GM10248 (cell line): Measurements from ENCODE around the gene SDCCAG8.

ENCODE experiments used
- CTCF ChIA-PET: fragments of 300-600 bp; sonication (Branson Sonifier 250); formaldehyde crosslinking; extraction: SDS; loops from one replicate; lab custom pipeline; 2021; ENCODE audit warnings: antibody characterized with exemption; lab: Yijun Ruan, JAX
- POLR2A ChIA-PET: fragments of 350-650 bp; sonication (Branson Sonifier 250); formaldehyde crosslinking; extraction: SDS; loops from one replicate; lab custom pipeline; 2020; ENCODE audit warnings: antibody characterized with exemption; lab: Yijun Ruan, JAX
- DNase-seq: peaks from one replicate; pipeline ENCODE4 v3.0.0; 2012; ENCODE audit errors: extremely low spot score
- CTCF ChIP-seq: IDR thresholded peaks from 2 replicates; pipeline ENCODE4 v1.5.1; 2012; ENCODE audit warnings: mild to moderate bottlenecking, low read depth; ENCODE audit errors: extremely low read depth, missing control alignments, control extremely low read depth

Gene SDCCAG8

GRCh38 chr1:243416495-243416894 is 160.7 kb downstream of the SDCCAG8 start:
- DNase-seq: no peak
- ChIA-PET POLR2A (no interaction called here), CTCF (interaction anchor here (0.7 to 1.2 kb wide), 2 partner anchors 17 to 27 kb away, joined by 3 read pairs; no protein-coding TSS in a partner anchor)
- no peak for TF ChIP-seq CTCF

DNA sequence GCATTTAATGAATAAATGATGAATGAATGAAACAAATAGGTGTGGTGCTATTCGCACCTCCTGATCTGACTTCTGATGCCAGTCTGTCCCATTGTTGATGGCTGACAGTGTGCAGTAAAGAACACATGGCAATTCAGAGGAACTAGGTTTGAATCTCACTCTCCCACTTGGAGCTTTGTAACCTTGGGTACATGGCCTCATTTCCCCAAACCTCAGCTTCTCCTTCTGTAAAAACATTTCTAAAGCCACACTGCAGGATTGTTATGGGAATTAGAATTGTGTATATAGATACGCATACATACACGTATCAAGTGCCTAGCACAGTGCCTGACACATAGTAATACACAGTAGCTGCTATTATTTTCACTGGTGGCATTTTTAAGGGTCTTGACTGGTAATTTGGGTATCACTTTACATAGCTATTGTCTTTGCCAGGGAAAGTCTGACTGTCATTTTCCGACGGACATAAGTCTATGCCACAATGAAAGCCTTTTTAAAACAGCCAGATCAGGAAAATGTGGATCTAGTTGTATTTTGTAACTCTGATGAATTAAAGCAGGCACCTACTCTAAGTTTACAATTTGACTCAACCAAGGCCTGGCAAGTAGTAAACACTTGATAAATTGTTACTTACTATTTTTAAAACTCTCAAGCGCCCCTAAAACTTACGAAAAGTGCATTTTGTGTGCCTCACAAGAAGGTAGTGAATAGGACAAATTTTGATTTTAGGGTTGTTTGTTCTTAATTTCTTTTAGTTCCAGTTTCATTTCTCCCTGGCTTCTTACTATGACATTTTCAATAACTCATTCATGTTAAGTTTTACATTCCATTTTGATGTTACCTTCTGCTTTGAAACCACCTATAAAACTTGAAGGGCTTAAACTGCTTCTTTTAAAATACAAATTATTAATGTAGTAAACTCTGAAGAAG is 164.4 kb downstream of the SDCCAG8 start:
- TF ChIP-seq CTCF: no peak
- no peak for DNase-seq
- POLR2A ChIA-PET: no interaction called here
- CTCF ChIA-PET: interaction anchor here (1.0 kb wide), 1 partner anchor 9 kb away, joined by 3 read pairs; no protein-coding TSS in a partner anchor

DNA sequence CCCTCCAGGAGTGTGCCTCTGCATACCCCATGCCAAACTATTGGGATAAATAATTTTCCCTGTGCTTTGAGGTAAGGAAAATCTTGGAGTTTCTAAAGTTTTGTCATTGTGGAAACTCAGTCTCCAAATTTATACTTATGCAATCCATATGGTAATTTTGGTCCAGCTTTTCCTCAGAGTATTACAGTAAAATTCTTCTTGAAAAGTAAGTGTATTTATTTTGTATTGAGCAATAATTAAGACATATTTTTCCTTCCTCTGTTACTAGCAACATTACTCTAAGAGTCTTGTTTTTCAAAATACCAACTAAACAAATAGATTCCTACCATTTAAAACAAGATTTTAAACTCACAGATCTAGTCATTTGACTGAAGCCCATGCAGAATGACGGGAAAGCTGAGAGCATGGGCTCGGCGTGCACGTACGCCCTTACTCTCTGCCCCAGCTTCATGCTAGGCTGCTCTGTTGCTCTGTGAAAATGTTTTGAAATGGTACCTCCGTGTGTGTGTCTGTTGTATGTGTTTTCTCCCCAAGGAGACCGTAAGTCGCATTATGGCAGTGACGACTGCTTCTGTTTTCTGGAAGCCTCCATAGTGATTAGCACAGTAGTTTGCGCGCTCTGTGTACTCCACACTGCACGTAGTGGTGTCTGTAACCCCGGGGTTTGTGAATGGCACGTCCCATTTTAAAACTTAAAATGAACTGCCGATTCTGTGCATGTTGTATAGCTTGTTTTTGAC is 165.3 kb downstream of the SDCCAG8 start:
- POLR2A ChIA-PET: no interaction called here
- TF ChIP-seq CTCF: no peak
- CTCF ChIA-PET: interaction anchor here (1.1 to 1.3 kb wide), 2 partner anchors 10 to 78 kb away, joined by 4 to 6 read pairs; no protein-coding TSS in a partner anchor
- no peak for DNase-seq

GRCh38 chr1:243421784-243422183 is 165.9 kb downstream of the SDCCAG8 start:
- TF ChIP-seq CTCF: no peak
- ChIA-PET CTCF (interaction anchor here (1.1 to 1.3 kb wide), 2 partner anchors 9 to 78 kb away, joined by 4 to 6 read pairs; no protein-coding TSS in a partner anchor), POLR2A (no interaction called here)
- DNase-seq: no peak

DNA sequence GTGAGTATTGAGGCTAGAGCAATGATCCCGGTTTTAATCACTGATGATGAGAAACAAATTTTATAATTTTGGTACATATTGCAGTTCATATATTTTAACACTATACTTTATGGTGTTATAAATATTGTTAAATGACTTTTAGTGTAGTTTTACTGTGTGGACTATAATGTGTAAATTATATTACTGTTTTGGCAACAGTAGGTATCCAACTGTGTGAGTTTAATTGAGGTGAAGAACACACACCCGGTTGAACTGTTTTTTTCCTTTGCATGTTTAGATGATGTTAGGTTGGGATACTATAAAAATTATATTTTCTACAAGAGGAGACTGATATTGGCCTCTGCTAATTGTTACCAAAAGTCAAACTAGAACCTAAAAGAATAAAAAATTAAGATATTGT is 166.5 kb downstream of the SDCCAG8 start:
- no peak for TF ChIP-seq CTCF
- POLR2A ChIA-PET: no interaction called here
- CTCF ChIA-PET: interaction anchor here (1.3 kb wide), 1 partner anchor 9 kb away, joined by 6 read pairs; no protein-coding TSS in a partner anchor
- no peak for DNase-seq

DNA sequence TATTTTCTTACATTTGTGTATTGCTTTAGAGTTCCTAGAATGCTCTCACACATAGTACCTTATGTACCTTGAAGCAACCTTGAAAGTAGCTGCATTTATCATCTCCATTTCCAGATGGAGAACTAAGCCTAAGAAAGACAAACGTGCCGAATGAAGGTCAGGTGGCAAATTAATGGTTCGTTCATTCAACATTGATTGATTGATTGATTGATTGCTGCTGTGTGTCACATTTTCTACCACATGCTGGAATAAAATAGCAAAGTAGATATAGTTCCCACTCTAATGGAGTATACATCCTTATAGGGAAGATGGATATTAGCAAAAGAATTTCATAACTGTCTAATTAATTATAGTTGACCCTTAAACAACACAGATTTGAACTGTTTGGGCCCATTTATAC is 172.2 kb downstream of the SDCCAG8 start:
- no peak for TF ChIP-seq CTCF
- POLR2A ChIA-PET: no interaction called here

More for the DNA sequence above, 172.2 kb downstream of the SDCCAG8 start:
- no peak for DNase-seq
- CTCF ChIA-PET: interaction anchor here (1.0 kb wide), 1 partner anchor 20 kb away, joined by 3 read pairs; no protein-coding TSS in a partner anchor
